ENCODE measurements around the gene FOXL2NB.

DNA sequence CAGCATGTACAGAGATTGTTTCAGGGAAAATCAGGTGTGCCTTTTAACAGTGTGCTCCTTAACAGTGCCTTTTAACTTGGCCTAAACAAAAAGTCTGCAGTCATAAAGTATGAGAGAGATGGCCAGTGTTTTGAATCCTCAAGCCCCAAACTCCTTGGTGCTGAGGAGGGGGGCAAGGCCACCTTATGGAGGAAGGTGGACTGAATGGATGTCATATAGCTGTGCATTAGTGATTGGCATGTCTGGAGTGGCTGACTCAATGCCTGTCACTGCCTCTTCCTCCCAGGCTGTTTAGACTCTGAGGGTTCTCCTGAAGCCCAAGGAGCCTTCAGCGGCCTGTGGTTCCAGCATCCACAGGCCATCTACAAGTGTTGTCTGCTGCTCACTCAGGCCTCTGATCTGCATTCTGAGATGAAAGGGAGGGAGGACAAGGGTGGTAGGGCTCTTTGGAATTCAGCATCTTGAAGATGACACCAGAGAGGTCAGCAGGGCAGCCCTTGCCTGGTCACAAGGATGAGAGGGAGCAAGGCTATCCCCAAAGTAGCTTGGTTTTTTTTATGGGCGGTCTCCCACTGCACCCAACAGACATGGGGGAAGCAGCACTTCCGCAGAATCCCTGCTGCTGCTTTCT, 1.5 kb downstream of the FOXL2NB start:
- TF ChIP-seq POLR2A (IDR thresholded peaks at IDR 0.05) = no peak
- no peak for TF ChIP-seq CTCF (IDR thresholded peaks at IDR 0.05)

Data from prostate gland (tissue), 2 donors.